Neuronal stem cell (in vitro differentiated cells): ENCODE results near the gene CBX2.

ENCODE experiments used
- DNase-seq: peaks from one replicate; pipeline ENCODE4 v3.0.0-alpha.2; 2013; ENCODE audit warnings: low spot score
- H2AFZ ChIP-seq: one replicate; pipeline ENCODE4 v1.6.1; 2013; ENCODE audit warnings: mild to moderate bottlenecking, low read length, inconsistent platforms
- H2AK5ac ChIP-seq: 2 replicates; pipeline ENCODE4 v1.6.1; 2013; ENCODE audit warnings: low read depth, mild to moderate bottlenecking, inconsistent platforms, low read length, moderate library complexity, mixed read lengths
- H2BK120ac ChIP-seq: 2 replicates; pipeline ENCODE4 v1.6.1; 2013; ENCODE audit warnings: low read depth, mild to moderate bottlenecking, inconsistent platforms, low read length, moderate library complexity, mixed read lengths
- H2BK12ac ChIP-seq: one replicate; pipeline ENCODE4 v1.6.1; 2013; ENCODE audit warnings: low read length, inconsistent platforms
- H2BK15ac ChIP-seq: 2 replicates; pipeline ENCODE4 v1.6.1; 2013; ENCODE audit warnings: mild to moderate bottlenecking, low read length, inconsistent platforms, mixed read lengths
- H2BK5ac ChIP-seq: one replicate; pipeline ENCODE4 v1.6.1; 2013; ENCODE audit warnings: inconsistent platforms, mild to moderate bottlenecking, low read length, moderate library complexity
- H3K14ac ChIP-seq: one replicate; pipeline ENCODE4 v1.6.1; 2013; ENCODE audit warnings: low read length, inconsistent platforms
- H3K18ac ChIP-seq: 2 replicates; pipeline ENCODE4 v1.6.1; 2013; ENCODE audit warnings: low read length, inconsistent platforms
- H3K23ac ChIP-seq: 2 replicates; pipeline ENCODE4 v1.6.1; 2013; ENCODE audit warnings: low read depth, mild to moderate bottlenecking, mixed read lengths, low read length, inconsistent platforms; ENCODE audit not compliant: poor library complexity
- H3K27ac ChIP-seq: replicated peaks from 3 replicates; pipeline ENCODE4 v1.5.1; 2013; ENCODE audit warnings: low read length, inconsistent platforms
- H3K27me3 ChIP-seq, 3 experiments: 2 replicates each; pipeline ENCODE4 v1.6.1; 2013; ENCODE audit warnings: low read length in 3 of 3, mild to moderate bottlenecking in 2 of 3, inconsistent platforms in 1 of 3, low read depth in 1 of 3, mixed read lengths in 1 of 3, moderate library complexity in 1 of 3; ENCODE audit not compliant: control insufficient read depth in 3 of 3, insufficient read depth in 3 of 3
- H3K36me3 ChIP-seq, 2 donors: replicated peaks in 1 of 2; 2 replicates each; pipeline ENCODE4 v1.6.1; 2013; ENCODE audit warnings: low read length in 2 of 2; ENCODE audit not compliant: control insufficient read depth in 2 of 2, insufficient read depth in 2 of 2
- H3K4ac ChIP-seq: 2 replicates; pipeline ENCODE4 v1.6.1; 2013; ENCODE audit warnings: inconsistent platforms, mild to moderate bottlenecking, low read length, moderate library complexity
- H3K4me1 ChIP-seq, 2 donors: 1 replicate in 1 of 2; 2 replicates in 1 of 2; pipeline ENCODE4 v1.6.1; 2013; ENCODE audit warnings: low read length in 2 of 2, low read depth in 1 of 2; ENCODE audit not compliant: control insufficient read depth in 2 of 2, insufficient read depth in 1 of 2
- H3K4me2 ChIP-seq: one replicate; pipeline ENCODE4 v1.6.1; 2013; ENCODE audit warnings: mild to moderate bottlenecking, low read length, inconsistent platforms; ENCODE audit not compliant: insufficient read depth, poor library complexity, severe bottlenecking
- H3K4me3 ChIP-seq, 2 donors: 2 replicates each; pipeline ENCODE4 v1.5.1; 2013; ENCODE audit warnings: low read length in 2 of 2, mild to moderate bottlenecking in 2 of 2, inconsistent platforms in 1 of 2, moderate library complexity in 1 of 2
- H3K79me1 ChIP-seq: one replicate; pipeline ENCODE4 v1.6.1; 2013; ENCODE audit warnings: low read depth, mild to moderate bottlenecking, inconsistent platforms, low read length, moderate library complexity
- H3K9ac ChIP-seq: one replicate; pipeline ENCODE4 v1.6.1; 2013; ENCODE audit warnings: mild to moderate bottlenecking, low read depth, low read length, inconsistent platforms; ENCODE audit not compliant: poor library complexity
- H3K9me3 ChIP-seq, 2 donors: replicated peaks in 1 of 2; 2 replicates each; pipeline versions ENCODE3 to v1.6.1; 2013; ENCODE audit warnings: low read length in 2 of 2, mild to moderate bottlenecking in 2 of 2, inconsistent platforms in 1 of 2, low read depth in 1 of 2, mixed read lengths in 1 of 2, moderate library complexity in 1 of 2; ENCODE audit not compliant: control insufficient read depth in 2 of 2, insufficient read depth in 1 of 2
- H4K8ac ChIP-seq: one replicate; pipeline ENCODE4 v1.6.1; 2013; ENCODE audit warnings: low read depth, mild to moderate bottlenecking, inconsistent platforms, low read length, moderate library complexity
- H4K91ac ChIP-seq: one replicate; pipeline ENCODE4 v1.6.1; 2013; ENCODE audit warnings: low read length, low read depth, mild to moderate bottlenecking, inconsistent platforms; ENCODE audit not compliant: poor library complexity
- WGBS, 2 donors: extraction: QIAGEN DNeasy Blood & Tissue Kit; methylation state at CpG; one replicate each; pipeline ENCODE4 v1.1.7; 2013; ENCODE audit warnings: missing lambda C conversion rate in 2 of 2, mixed read lengths in 1 of 2; ENCODE audit not compliant: insufficient read length in 2 of 2, insufficient replicate concordance in 1 of 2; ENCODE audit errors: extremely low coverage in 2 of 2; 5-methylcytosine and 5-hydroxymethylcytosine counted together

The CBX2 gene

GRCh38 chr17:79832218-79833109 lies 54.5 kb downstream of the CBX2 start:
- Histone ChIP-seq H3K4ac (peak overlapping the region; percentile 44), H3K18ac (peak overlapping the region; percentile 98), H3K27ac (no peak overlapping the region), H3K36me3 (peaks cover 0 to 47% of the 10 kb centered on the region in 2 donors), H4K91ac (peak overlapping the region; percentile 83), H3K9me3 (no peaks in the 10 kb centered on the region), H2BK5ac (peak overlapping the region; percentile 29), H3K4me2 (peak overlapping the region; percentile 87), H2BK15ac (peak overlapping the region; percentile 88), H3K14ac (no peak overlapping the region), H2BK12ac (peak overlapping the region; percentile 66), H3K9ac (peak overlapping the region; percentile 83), H2AK5ac (peak overlapping the region; percentile 96), H3K4me3 (peak overlapping the region in 1 of 2 donors; percentile 51), H3K4me1 (peaks cover 39 to 40% of the 10 kb centered on the region in 2 donors), H2AFZ (peak overlapping the region; percentile 61), H2BK120ac (peak overlapping the region; percentile 95), H3K27me3 (peaks cover 0 to 45% (median 15%) of the 10 kb centered on the region in 3 experiments), H3K79me1 (peaks cover 5% of the 10 kb centered on the region), H4K8ac (no peak overlapping the region), H3K23ac (peak overlapping the region; percentile 75)
- no CpG with 5 or more reads among the region's 72 CpGs for WGBS, 2 donors
- no peak for DNase-seq

DNA sequence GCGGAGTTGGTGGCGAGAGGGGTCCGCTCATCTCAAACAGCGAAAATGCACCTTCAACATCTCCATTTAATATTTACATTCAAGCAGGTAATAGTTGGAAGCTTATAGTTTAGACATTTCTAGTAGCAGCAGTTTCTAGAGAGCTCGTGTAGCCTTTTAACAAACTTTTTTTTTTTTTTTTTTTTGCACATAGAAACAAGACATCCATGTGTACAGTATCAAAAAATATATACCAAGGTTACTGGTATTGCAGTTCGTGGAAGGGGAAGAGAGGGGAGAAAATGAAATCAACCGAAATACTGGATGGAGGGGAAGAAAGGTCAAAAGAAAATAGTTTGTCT lies 55.1 kb downstream of the CBX2 start:
- Histone ChIP-seq H2BK5ac (no peak overlapping the region), H2AK5ac (no peak overlapping the region), H3K9me3 (no peaks in the 10 kb centered on the region), H3K79me1 (peaks cover 3% of the 10 kb centered on the region), H3K36me3 (peaks cover 0 to 51% of the 10 kb centered on the region in 2 donors), H3K4me1 (peaks cover 42 to 46% of the 10 kb centered on the region in 2 donors), H4K91ac (no peak overlapping the region), H2BK120ac (no peak overlapping the region), H3K4me2 (peak overlapping the region; percentile 87), H2AFZ (no peak overlapping the region), H3K4me3 (no peak overlapping the region), H3K27ac (no peak overlapping the region), H2BK15ac (no peak overlapping the region), H3K18ac (peak overlapping the region; percentile 98), H3K9ac (peak overlapping the region; percentile 65), H4K8ac (no peak overlapping the region), H3K27me3 (peaks cover 0 to 49% (median 15%) of the 10 kb centered on the region in 3 experiments), H2BK12ac (no peak overlapping the region), H3K14ac (no peak overlapping the region), H3K4ac (no peak overlapping the region), H3K23ac (no peak overlapping the region)
- no CpG with 5 or more reads among the region's 7 CpGs for WGBS, 2 donors
- no peak for DNase-seq

DNA sequence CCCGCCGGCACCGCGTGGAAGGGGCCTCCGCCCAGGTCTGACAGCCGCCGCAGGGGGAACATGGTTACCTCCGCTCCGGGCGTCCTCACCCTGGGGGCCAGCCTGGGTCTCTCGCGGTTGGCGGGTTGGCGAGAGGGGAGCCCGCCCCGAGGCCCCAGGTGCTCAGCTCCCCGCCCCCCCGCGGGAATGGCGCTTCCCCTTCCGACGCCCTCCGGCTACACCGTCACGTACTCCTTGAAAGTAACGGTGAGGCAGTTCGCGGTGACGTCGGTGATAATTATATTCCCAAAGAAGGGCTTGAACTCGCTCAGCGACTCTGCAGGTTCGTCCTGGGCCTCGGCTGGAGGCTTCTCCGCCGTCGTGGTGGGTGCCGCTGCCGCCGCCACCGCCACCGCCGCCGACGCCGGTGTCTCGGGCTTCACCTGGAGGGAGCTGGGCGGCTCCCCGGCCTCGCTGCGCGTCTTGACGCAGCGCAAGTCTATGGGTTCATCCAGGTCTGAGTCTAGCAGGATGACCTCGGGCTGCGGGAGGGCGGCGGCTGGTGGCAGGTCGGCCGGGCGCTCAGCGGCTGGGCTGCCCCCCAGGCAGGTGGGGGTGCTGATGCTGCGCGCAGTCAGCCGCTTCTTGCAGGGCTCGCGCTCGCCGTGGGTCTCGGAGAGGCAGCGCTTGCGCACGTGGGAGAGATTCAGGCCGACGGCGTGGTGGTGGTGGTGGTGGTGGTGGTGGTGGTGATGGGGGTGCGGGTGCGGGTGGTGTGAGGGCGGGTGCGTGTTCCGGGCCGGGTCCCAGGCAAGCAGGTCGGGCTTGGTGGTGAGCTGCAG lies 56.0 kb downstream of the CBX2 start:
- H3K27me3 ChIP-seq, result peaks cover 0 to 49% (median 15%) of the 10 kb centered on the region in 3 experiments
- peaks cover 0 to 51% of the 10 kb centered on the region in 2 donors for H3K36me3 ChIP-seq
- peak overlapping the region; percentile 36 for H2BK5ac ChIP-seq
- H4K8ac ChIP-seq, result peak overlapping the region; percentile 9
- peak overlapping the region; percentile 32 for H3K4me2 ChIP-seq
- no peak overlapping the region for H3K4me3 ChIP-seq
- H2AK5ac ChIP-seq, result peak overlapping the region; percentile 99
- H2AFZ ChIP-seq, result no peak overlapping the region
- peak overlapping the region; percentile 80 for H3K9ac ChIP-seq
- no CpG with 5 or more reads among the region's 83 CpGs for WGBS, 2 donors
- H3K9me3 ChIP-seq, result no peaks in the 10 kb centered on the region
- peak overlapping the region; percentile 38 for H2BK120ac ChIP-seq
- no peak overlapping the region for H3K14ac ChIP-seq
- H3K79me1 ChIP-seq, result peaks cover 3% of the 10 kb centered on the region
- no peak overlapping the region for H3K4ac ChIP-seq
- H3K23ac ChIP-seq, result peak overlapping the region; percentile 97
- peak overlapping the region; percentile 92 for H2BK15ac ChIP-seq
- peaks cover 34 to 47% of the 10 kb centered on the region in 2 donors for H3K4me1 ChIP-seq
- no peak for DNase-seq
- H2BK12ac ChIP-seq, result peak overlapping the region; percentile 87
- peak overlapping the region; percentile 95 for H3K18ac ChIP-seq
- H4K91ac ChIP-seq, result no peak overlapping the region
- H3K27ac ChIP-seq, result no peak overlapping the region
